Heart left ventricle (tissue), 16 donors: ENCODE results near the gene ASCL5. TPM values are rescaled to one million over a fixed set of nuclear protein-coding genes. Genes with fewer than 3 reads are reported as not detected.

Source experiments
- ATAC-seq, 4 donors: fragments of 200-7000 bp; cut with Tn5 transposase; one replicate each; pipeline ENCODE4 v1.9.1; 2020 to 2022; ENCODE audit warnings: moderate library complexity in 4 of 4, mild to moderate bottlenecking in 3 of 4, moderate number of reproducible peaks in 1 of 4
- DNase-seq, 5 donors: peaks; one replicate each; pipeline ENCODE4 v3.0.0-alpha.2; 2020
- H3K27ac ChIP-seq, 12 donors: fragments of 200-600 bp; sonication (generic) in 4 of 12; one replicate each; pipeline versions ENCODE4 v1.5.0 to v1.8.0; 2016 to 2022; ENCODE audit warnings: mild to moderate bottlenecking in 2 of 12
- H3K27me3 ChIP-seq, 9 donors: fragments of 200-600 bp; sonication (generic) in 2 of 9; one replicate each; pipeline versions ENCODE4 v1.5.1 to v1.8.0; 2016 to 2022; ENCODE audit warnings: mild to moderate bottlenecking in 3 of 9
- H3K36me3 ChIP-seq, 9 donors: fragments of 200-600 bp; sonication (generic) in 2 of 9; one replicate each; pipeline versions ENCODE4 v1.5.0 to v1.8.0; 2018 to 2022; ENCODE audit warnings: mild to moderate bottlenecking in 2 of 9
- H3K4me1 ChIP-seq, 12 donors: fragments of 200-600 bp; sonication (generic) in 4 of 12; one replicate each; pipeline versions ENCODE4 v1.5.0 to v1.8.0; 2016 to 2022; ENCODE audit warnings: mild to moderate bottlenecking in 3 of 12
- H3K4me3 ChIP-seq, 12 donors: fragments of 200-600 bp; sonication (generic) in 4 of 12; one replicate each; pipeline versions ENCODE4 v1.5.0 to v1.8.0; 2017 to 2022; ENCODE audit warnings: mild to moderate bottlenecking in 9 of 12, moderate library complexity in 4 of 12
- H3K9me3 ChIP-seq, 12 donors: fragments of 200-600 bp; sonication (generic) in 4 of 12; one replicate each; pipeline versions ENCODE4 v1.5.0 to v1.8.0; 2016 to 2022; ENCODE audit warnings: mild to moderate bottlenecking in 1 of 12
- POLR2A ChIP-seq, 2 donors: fragments of 450-650 bp; IDR thresholded peaks; one replicate each; pipeline ENCODE4 v1.6.1; 2017; ENCODE audit warnings: antibody characterized with exemption in 2 of 2, mild to moderate bottlenecking in 2 of 2, moderate library complexity in 2 of 2
- WGBS, 4 donors: extraction: QIAGEN DNeasy Blood & Tissue Kit in 2 of 4; methylation state at CpG; one replicate each; pipeline versions ENCODE4 v1.1.5 to v1.1.7; 2013 to 2018; 5-methylcytosine and 5-hydroxymethylcytosine counted together
- intact Hi-C, 10 donors: fragments of 100-400 bp; cut with DNase I; formaldehyde crosslinking; loops; one replicate each; pipeline versions ENCODE4 v1.11.1 to v1.14.2; 2022
- polyA plus RNA-seq, 2 donors: library from polyadenylated mRNA; stranded (reverse); fragments of 200-250 nt; gene quantifications; one replicate each; pipeline ENCODE4 v1.2.3, GENCODE V29; 2013
- total RNA-seq, 9 donors: library from RNA; depleted of rRNA in 2 of 9; stranded (reverse); fragments of >200 nt in 2 of 9; fragmentation: NEBNext Ultra II Directional in 3 of 9; extraction: Animal tissue kit (Norgen Biotek cat#: 25700) in 3 of 9; gene quantifications; one replicate each; pipeline versions ENCODE4 v1.1.0 to v1.2.4, GENCODE V29; 2016 to 2023
- TF ChIP-seq, protein P1 (sequence below), 12 donors: fragments of 200-600 bp; sonication (generic) in 4 of 12; IDR thresholded peaks; one replicate each; pipeline versions ENCODE4 v1.5.0 to v1.8.0; 2018 to 2022; ENCODE audit warnings: antibody characterized with exemption in 12 of 12, mild to moderate bottlenecking in 5 of 12
- donor health status: ischemic (EF 13 %, LVEDD 7.1; RV severe dilation, severe dysfunction).
- donor health status: healthy with polysubstance abuse.
- donor health status: DM: no; HTN: yes; CAD: no.
- donor health status: DM: no; HTN: no; CAD: no.
- donor health status: ischemic (EF 25% LVEDD 6.9; RV normal size, moderate dysfunction).
- donor health status: ischemic (EF 25% LVEDD 5.7; RV mildly dilated, moderate dysfunction).
- donor health status: healthy.
- donor health status: DM: yes; HTN: yes; CAD: no.
- donor health status: ischemic (EF 35%, LVEDD 5.7; RV mildly dilated, moderate dysfunction).
- donor health status: nonischemic (EF 11% LVEDD 7.7; RV severe dilation, severe dysfunction).
- donor health status: DM: yes; HTN: yes; CAD: no.
- donor health status: PGD.
- donor health status: ischemic (EF 29% LVEDD 5.4; RV normal size, mild dysfunction).
- donor health status: nonischemic (EF 23%, LVEDD 6.1; RV moderate dilation, normal function).

The ASCL5 gene
- total and polyA plus RNA-seq, 11 donors, result not detected

DNA sequence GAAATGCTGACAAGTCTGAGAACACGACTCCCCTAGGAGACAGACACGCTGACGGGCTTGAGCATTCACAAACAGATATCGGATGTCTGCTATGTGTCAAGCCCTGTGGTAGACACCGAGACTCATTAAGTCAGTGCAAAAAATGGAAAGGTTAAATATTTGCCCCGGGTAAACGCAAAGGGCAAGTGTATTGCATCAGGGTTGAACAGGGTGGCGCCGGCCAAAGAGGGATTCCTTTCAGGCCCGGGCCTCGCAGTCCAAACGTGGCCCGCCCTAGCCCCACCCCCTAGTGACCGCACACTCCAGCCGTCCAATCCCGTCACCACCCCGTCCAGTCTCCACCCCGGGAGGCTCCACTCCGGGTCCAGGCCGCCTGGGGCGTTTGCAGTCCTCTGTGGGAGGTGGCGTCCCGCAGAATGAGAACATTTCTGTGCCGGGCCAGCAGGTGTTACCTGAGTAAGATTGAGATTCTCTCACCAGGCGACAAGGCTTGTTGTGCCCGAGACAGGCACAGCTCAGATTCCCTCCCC lies 43.6 kb upstream of the ASCL5 start:
- H3K4me3 ChIP-seq, result peak overlapping the region; percentile 28 to 81 (median 72)
- ATAC-seq (peak; percentile 98 to 99 (median 98)), DNase-seq (peak; percentile 94 to 97 (median 96))
- H3K9me3 ChIP-seq, result no peaks in the 10 kb centered on the region
- 5 to 9% (median 5%) methylated on average over 16 to 26 of the region's 26 CpGs for WGBS, 4 donors
- peak overlapping the region; percentile 73 to 95 (median 92) for H3K27ac ChIP-seq
- TF ChIP-seq, protein P1, sequence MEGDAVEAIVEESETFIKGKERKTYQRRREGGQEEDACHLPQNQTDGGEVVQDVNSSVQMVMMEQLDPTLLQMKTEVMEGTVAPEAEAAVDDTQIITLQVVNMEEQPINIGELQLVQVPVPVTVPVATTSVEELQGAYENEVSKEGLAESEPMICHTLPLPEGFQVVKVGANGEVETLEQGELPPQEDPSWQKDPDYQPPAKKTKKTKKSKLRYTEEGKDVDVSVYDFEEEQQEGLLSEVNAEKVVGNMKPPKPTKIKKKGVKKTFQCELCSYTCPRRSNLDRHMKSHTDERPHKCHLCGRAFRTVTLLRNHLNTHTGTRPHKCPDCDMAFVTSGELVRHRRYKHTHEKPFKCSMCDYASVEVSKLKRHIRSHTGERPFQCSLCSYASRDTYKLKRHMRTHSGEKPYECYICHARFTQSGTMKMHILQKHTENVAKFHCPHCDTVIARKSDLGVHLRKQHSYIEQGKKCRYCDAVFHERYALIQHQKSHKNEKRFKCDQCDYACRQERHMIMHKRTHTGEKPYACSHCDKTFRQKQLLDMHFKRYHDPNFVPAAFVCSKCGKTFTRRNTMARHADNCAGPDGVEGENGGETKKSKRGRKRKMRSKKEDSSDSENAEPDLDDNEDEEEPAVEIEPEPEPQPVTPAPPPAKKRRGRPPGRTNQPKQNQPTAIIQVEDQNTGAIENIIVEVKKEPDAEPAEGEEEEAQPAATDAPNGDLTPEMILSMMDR (IDR thresholded peaks at IDR 0.05), result no peak
- peak; percentile 56 to 89 for TF ChIP-seq POLR2A (IDR thresholded peaks at IDR 0.05)
- H3K4me1 ChIP-seq, result peaks cover 0 to 19% (median 8%) of the 10 kb centered on the region in 12 donors
- peaks cover 0 to 4% (median 0%) of the 10 kb centered on the region in 9 donors for H3K27me3 ChIP-seq
- intact Hi-C loops, result loop anchor here in 1 of 10 donors (1.0 kb wide), 1 partner anchor 16 kb away; the partner anchor contains the start of gene TMEM9
- no peaks in the 10 kb centered on the region for H3K36me3 ChIP-seq

DNA sequence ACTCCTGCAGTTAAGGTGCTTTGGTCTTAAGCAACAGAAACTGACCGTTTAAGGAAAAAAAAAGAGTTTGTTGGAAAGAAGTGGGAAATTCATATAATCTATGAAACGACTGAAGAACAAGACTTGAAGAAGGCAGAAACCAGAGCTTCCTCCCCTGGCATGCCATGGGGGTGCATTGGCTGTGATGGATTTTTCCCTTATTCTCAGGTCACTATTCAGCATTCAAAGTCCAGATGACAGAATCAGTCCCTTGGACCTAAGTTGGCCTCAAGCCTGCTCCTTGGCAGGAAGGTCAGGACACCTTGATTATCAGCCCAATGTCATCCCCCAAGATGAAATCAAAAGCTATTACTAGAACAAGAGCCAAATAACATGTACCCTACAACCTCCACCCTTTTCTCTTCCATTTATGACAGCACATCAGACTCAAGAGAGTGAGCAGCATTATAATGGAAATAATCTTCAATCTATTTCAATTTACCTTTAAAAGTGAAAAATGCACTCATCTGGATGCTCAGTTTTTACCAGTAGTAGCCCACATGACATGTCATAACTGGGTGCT lies 43.1 kb upstream of the ASCL5 start:
- no peaks in the 10 kb centered on the region for H3K36me3 ChIP-seq
- 74 to 80% (median 77%) methylated on average over 2 of the region's 2 CpGs for WGBS, 4 donors
- ATAC-seq, result no peak

DNA sequence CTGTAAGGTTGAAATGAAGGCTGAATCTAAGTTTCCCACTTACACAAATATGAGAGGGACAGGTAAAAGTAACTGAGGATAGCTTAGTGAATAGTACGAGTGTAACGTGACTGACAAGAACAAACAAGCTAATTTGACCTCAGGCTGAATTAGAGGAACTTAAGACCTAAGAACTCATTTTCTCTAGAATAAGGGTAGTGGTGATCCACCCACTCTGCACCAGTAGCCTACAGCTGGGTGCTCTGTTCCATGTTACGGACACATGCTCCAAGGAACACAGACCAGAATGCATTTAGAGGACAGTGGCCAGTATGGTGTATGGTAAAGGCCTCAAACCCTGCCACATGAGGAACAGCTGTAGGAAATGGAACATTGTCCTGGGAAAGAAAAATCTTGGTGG lies 42.2 kb upstream of the ASCL5 start:
- 61 to 98% (median 64%) methylated on average over 3 of the region's 3 CpGs for WGBS, 4 donors
- DNase-seq, result no peak
- intact Hi-C loops, result no loop called here
- ATAC-seq, result no peak
- TF ChIP-seq, protein P1 (IDR thresholded peaks at IDR 0.05), result no peak
- TF ChIP-seq POLR2A (IDR thresholded peaks at IDR 0.05), result no peak
- Histone ChIP-seq H3K4me3 (no peak overlapping the region), H3K9me3 (no peaks in the 10 kb centered on the region), H3K36me3 (no peaks in the 10 kb centered on the region), H3K27ac (no peak overlapping the region), H3K27me3 (peaks cover 0 to 5% (median 0%) of the 10 kb centered on the region in 9 donors), H3K4me1 (peaks cover 0 to 19% (median 8%) of the 10 kb centered on the region in 12 donors)

More for the DNA sequence above, 43.1 kb upstream of the ASCL5 start:
- no peak for DNase-seq
- TF ChIP-seq, protein P1 (IDR thresholded peaks at IDR 0.05), result no peak
- no peak for TF ChIP-seq POLR2A (IDR thresholded peaks at IDR 0.05)
- Histone ChIP-seq H3K27ac (peak overlapping the region in 10 of 12 donors; percentile 74 to 95 (median 92)), H3K4me3 (peak overlapping the region in 9 of 12 donors; percentile 60 to 81 (median 73)), H3K4me1 (peaks cover 0 to 19% (median 8%) of the 10 kb centered on the region in 12 donors), H3K27me3 (peaks cover 0 to 5% (median 0%) of the 10 kb centered on the region in 9 donors), H3K9me3 (no peaks in the 10 kb centered on the region)
- intact Hi-C loops, result loop anchor here in 1 of 10 donors (1.0 kb wide), 1 partner anchor 16 kb away; the partner anchor contains the start of gene TMEM9
